K562 treated with DMSO at 1 percent for 4 hours (cell line): ENCODE results near the gene NFIB. TPM values are rescaled to one million over a fixed set of nuclear protein-coding genes. Genes with fewer than 3 reads are reported as not detected.

Experiments used
- total RNA-seq: library from RNA; unstranded; fragments of 300-600 nt; gene quantifications from 2 replicates; pipeline ENCODE4 v1.2.3, GENCODE V29; 2022; ENCODE audit not compliant: insufficient read depth

NFIB gene
- 0.55 and 2.1 TPM in 2 replicates for total RNA-seq

DNA sequence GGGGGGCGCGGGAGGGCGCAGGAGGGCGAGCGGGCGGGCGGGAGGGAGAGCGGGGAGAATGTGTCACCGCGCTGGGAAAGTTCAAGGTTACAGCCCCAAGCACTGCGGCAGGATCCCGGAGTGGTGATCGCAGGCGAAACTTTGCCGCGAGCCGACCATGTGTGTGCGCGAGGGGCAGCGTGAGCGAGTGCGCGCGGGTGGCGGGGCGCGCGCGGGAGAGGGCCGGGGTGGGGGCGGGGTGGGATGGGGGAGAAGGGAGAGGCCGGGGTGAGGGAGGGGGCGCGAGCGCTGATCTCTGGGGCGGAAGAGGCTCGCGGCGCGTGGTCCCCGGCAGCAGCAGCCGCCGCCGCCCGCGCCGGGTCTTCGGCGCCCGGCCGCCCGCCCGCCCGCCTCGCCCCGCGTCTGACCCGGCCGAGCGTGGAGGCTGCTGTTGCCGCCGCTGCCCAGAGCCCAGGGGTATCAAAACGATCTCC is at the start of gene NFIB:
Gene NFIB, minus strand, starts transcription at position 191 of the 473 bp plus-strand sequence. CDS start 630 bp downstream, outside the sequence.

